Stimulated activated CD8-positive, alpha-beta memory T cell treated with anti-CD3 and anti-CD28 coated beads, Interleukin-4, amount 100 ng/mL, for 24 hours (primary cell): ENCODE measurements around the gene MBNL2.
"Not testable (repeated sequence)": the region's sequence is repeated elsewhere in the genome, so short reads cannot be mapped to it uniquely, and the experiment has no call there.

Source experiments
- DNase-seq: peaks from one replicate; pipeline ENCODE4 v3.0.0-alpha.2; 2020; ENCODE audit warnings: low read depth

MBNL2 gene, protein sequence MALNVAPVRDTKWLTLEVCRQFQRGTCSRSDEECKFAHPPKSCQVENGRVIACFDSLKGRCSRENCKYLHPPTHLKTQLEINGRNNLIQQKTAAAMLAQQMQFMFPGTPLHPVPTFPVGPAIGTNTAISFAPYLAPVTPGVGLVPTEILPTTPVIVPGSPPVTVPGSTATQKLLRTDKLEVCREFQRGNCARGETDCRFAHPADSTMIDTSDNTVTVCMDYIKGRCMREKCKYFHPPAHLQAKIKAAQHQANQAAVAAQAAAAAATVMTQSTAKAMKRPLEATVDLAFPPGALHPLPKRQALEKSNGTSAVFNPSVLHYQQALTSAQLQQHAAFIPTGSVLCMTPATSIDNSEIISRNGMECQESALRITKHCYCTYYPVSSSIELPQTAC

DNA sequence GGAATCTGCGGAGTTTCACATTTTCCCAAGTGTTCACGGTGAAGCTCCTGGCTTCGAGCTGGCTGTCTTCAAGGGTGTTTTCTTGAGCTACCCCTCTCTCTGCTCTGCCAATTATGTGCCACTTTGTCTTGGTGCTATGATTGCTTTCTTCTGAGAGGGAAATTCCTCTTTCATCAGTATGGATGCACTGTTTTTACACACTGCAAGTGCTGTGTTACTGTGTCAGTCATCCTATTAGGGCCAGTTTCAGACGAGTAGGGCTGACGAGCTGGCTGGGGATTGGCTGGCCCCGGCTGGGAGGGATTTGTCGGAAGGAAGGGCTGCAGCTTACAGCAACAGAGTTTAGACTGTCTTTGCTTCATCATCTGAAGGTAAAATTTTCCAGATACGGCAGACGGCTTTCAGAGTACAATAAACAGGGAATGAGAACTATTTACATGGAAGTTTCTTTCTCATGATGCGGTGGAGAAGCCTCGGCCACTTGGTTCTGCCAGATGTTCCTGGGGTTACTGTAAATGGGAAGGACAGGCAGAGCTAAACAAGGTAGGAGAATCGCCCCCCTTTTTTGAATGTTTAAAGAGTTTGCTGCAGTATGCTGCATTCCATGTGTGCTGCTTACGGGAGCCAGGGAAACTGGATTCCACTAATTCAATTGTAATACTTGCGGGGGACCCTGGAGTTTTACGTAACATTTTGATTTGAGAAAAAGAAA lies at the start of gene MBNL2:
Gene MBNL2, plus strand, starts transcription at position 345 of the 712 bp plus-strand sequence. CDS start 53,903 bp downstream, outside the sequence.
- DNase-seq, result peak; percentile 68

DNA sequence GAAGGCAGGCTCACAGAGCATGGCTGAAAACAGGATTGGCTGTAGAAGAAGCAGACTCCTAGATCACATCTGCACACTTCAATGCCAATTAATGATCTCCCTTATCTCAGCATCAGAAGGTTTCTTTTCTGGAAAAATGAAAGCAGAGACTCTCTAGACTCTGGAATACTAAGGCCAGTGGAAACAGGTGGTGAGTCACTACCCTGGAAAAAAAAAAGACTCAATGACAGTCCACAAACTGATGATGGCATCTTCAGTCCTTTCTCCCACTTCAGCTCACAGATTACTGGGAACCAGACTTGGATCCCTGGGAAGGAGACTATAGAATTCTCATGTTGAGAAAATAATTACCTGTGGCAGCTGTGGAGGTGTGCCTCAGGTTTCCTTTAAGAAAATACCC lies 47.5 kb upstream of the MBNL2 start:
- no peak for DNase-seq

DNA sequence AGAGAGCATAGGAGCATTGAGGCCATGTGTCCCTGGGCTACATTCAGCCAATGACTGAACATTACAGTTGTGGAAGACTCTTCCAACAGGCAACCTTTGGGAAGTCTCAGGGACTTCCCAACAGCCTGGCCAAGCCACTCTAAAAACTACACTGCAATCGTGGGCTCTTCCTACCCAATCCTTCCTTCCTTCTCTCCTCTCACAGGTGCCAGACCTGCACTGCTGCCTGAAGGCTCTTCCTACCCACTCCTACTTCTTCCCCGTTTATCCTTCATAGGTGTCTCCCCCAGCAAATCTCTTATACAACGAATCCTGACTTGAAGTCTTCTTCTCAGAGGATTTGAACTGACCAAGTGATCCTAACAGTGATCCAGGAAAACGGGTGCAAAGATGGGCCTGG lies 47.1 kb upstream of the MBNL2 start:
- no peak for DNase-seq

DNA sequence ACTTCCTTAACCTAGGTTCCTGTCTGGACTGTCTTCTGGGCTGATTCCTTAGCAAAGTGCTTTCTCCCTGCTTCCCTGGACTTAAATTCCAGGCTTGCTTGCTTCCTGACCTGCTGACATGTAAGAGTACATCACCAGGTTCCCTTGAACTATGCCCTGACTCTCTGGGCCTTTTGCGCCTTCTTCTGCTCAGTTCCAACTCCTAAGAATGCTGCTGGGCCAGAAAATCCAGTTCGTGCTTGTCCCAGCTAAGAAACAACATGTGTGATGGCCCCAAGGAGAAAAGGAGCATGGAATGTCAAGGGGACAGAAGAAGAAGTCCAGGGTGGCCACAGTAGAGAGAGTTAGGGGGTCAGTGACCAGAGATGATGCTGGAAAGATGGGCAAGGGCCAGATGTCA lies 42.6 kb upstream of the MBNL2 start:
- DNase-seq, result no peak

DNA sequence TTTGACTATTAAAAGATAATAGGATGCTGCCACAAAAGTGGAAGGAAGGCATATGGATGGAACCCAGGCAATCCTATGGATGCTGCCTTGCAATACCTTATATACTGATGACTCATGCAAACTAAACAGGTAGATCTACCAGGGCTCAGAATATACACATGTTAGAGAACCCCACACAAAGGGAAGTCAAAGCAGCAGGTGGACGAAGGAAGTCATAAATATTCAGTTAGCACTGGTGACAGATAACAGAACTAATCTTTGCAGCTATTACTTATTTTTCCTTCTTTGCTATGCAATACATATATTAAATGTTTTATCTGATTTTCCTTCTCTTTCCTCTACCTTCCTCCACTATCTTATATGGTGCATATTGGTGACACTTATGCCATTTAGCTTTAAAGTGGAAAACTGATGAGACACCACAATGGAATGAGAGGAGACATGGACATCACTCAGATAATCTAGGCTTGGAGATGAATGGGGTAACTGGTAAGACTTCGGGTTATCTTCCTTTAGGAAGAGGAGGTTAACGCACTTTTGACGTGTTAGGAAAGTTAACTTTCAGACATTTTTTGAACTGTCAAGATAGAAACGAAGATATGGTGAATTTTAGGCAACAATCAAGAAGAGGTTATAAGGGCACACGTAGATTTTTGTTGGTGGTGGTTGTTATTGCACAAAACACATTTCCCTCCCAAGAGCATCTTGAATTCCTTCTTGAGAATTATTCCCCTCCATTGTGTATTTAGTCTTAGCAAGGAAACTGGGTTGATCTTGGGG lies 39.8 kb upstream of the MBNL2 start:
- no peak for DNase-seq

DNA sequence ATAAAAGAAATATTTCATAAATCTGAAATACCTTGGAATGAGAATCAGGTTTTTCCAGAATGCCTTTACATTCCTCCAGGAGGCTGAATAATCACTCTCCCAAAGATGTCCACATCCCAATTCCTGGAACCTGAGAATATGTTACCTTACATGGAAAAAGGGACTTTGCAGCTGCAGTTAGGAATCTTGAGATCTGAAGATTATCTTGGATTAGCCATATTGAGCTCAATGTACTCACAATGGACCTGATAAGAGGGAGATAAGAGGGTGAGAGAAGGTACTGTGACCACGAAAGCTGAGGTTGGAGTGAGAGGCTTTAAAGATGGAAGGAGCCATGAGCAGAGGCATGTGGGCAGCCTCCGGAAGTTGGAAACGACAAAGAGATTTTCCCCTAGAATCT lies 36.8 kb upstream of the MBNL2 start:
- no peak for DNase-seq

DNA sequence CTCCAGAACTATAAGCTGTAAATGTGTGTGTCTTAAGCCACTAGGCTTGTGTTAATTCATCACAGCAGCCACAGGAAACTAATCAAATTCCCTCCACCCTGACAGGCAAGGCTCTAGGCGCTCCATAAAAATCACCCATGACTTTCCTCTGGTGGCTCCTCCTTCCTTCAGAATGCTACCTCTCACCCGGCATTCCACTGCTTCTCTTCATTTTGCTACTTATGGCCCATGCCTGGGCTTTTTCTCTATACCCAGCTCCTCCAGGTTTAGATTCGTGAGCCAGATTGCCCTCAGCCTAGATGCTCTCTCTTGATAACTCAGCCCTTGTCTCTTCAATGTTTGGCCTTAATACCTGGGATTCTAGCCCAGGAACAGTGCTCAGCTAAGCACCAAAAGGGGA lies 36.4 kb upstream of the MBNL2 start:
- no peak for DNase-seq

DNA sequence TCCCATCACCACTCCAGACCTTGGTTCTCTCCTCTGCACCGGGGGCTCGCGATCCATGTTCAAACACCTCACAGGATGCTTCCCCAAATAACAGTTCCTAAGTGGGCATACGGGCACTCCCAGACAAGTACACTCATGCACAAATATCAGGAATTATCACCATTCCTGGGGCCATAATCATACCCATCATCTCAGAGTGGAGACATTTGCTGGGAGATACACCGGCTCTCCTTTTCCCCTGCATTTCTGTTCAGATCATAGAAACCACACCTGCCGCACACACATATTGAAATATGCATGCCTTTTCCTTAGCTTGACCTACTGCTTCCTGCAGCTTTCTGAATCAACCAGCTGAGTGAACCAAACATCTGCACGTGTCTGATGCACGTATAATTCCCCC lies 33.9 kb upstream of the MBNL2 start:
- no peak for DNase-seq

DNA sequence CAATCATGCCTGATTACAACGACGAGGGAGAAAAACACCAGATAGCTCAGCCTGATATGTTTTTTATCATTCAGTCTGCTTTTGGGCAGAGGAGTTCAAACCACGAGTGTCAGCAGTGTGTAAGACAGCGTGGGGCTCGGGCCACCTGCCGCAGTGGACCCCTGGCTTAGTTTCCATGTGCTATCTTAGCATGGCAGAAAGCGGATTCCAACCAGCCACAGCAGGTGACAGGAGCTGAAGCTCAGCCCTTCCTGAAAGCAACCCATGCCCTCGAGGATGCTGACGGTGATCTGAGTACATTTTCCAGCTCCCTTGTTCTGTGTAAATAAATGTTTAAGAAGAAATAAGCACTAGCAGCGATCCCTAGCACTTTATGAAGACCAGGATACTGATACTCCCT lies 32.2 kb upstream of the MBNL2 start:
- no peak for DNase-seq

DNA sequence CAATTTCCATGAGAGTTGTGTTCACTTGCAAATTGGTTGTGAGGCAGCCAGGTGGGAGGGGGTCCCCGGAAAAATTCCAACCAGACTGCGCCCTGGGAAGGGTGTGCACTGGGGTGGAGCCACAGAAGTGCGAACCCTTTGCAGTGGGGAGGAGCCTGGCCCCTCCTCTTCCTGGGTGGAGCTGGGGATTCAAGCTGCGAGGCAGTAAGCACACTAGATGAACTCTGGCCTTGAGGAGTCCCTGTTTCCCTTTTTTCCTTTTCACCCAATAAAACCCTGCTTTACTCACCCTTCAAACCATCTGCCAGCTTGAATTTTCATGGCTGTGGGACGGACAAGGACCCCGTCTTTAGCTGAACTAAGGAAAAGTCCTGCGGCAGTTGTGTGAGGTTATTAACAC lies 31.0 kb upstream of the MBNL2 start:
- DNase-seq, result no peak

DNA sequence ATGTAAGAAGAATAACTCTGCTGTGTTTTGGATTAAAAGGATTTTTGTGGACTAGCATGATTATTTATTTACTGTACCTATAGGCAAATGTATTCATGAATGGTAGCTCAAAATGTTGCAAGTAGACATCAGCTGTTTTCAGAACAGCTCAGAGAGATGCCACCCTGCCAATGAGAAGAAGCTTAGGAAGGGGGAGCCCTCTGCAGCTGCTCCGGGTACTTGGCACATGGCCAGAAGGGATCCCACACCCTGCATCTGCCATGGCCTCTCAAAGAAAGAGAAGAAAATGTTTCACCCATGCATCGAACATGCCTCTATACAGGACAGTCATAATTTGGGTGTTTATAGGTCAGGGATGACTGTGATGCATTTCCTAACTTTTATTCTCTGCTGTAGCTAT lies 30.5 kb upstream of the MBNL2 start:
- no peak for DNase-seq

DNA sequence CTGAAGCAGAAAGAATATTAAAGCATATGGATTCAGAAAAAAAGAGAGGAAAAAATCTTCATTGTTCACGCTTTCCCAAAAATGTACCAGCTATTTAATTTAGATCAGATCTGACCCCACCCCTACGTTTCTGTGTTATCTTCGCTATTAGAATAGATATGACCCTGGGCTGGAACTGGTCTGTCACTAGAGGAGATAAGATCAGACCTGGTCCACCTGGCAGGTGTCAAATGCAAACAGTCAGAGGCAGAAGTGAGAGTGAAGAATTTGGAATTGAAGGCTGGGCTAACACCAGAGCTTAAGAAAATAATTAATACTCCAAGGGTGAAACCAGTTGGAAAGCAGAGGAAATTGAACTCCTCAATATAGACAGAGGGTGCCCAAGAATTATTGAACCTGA lies 30.0 kb upstream of the MBNL2 start:
- no peak for DNase-seq

DNA sequence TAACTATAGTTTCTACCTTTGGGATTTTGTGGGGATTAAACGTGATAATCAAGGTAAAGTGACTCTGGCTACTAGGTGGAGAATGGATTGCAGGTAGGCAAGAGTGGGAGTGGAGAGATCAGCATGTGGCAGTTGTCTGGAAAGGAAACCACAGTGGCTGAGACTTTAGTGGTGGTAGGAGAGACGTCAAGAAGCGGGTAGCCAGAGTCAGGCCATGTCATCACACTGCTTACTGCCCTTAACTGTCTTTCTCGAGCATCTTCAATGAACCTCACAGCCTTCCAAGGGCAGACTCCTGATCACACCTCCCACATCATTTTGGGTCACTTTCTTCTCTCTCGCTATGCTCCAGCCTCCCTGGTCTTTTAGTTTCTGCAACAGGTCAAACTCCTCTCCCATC lies 28.6 kb upstream of the MBNL2 start:
- no peak for DNase-seq

DNA sequence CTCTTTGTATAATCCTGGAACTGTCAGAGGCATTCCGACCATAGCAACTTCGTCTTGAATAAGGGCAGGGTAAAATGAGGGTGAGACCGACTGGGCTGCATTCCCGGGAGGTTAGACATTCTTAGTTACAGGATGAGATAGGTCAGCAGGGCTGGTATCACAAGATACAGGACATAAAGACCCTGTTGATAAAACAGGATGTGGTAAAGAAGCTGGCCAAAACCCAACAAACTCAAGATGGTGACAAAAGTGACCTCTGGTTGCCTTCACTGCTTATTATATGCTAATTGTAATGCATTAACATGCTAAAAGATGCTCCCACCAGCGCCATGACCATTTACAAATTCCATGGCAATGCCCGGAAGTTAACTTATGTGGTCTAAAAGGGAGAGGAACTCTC lies 27.7 kb upstream of the MBNL2 start:
- no peak for DNase-seq

DNA sequence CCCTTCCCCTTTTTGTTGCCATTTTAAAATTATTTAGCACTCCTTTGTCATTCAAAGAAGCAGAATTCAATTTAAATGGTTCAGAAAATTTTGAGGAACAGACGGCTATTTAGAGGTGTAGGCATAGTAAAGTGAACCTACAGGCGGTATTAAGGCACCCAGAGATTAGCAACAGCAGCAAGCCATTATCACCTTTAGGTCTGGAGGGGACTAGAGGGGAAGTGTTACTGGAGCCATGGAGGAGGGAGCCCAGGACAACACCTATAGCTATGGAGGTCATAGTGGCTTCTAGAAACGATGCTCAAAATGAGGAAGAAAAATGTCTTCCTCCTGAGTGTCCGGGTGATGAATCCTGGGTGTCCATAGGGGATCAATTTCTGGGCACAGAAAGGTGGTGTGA lies 25.8 kb upstream of the MBNL2 start:
- DNase-seq, result no peak

DNA sequence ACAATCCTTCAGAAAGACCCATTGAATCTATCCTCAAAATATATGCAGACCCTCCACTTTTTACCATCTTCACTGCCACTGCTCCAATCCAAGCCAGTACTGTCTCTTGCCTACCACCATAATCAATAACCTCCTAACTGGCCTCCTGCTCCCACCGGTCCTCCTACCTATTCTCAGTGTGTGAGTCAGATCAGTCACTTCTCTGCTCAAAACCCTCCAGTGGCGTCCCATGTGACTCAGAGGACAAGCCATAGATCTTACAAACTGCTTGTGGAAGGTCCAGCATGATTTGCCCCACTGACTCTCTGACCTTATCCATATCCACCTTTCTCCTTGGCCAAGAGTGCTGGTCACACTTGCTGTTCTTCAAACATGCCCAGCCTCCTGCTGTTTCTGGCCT lies 23.4 kb upstream of the MBNL2 start:
- DNase-seq, result no peak

DNA sequence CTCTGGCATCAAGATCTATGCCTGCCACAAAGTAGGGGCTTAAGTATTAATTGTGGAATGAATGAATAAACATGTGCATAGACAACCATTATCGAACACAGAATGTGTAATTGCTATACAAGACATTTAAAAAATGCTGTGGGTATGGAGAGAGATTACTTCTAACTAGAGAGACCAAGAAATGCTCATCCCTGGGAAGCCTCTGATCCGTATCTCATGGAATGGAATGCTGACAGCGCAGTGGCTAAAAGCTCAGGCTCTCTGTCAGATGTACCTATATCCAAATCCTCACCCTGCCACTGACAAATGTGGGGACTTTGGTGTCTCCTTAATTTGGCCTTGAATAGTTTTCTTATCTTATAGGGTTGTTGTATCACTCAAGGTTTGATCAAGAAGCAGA lies 22.7 kb upstream of the MBNL2 start:
- DNase-seq, result no peak

DNA sequence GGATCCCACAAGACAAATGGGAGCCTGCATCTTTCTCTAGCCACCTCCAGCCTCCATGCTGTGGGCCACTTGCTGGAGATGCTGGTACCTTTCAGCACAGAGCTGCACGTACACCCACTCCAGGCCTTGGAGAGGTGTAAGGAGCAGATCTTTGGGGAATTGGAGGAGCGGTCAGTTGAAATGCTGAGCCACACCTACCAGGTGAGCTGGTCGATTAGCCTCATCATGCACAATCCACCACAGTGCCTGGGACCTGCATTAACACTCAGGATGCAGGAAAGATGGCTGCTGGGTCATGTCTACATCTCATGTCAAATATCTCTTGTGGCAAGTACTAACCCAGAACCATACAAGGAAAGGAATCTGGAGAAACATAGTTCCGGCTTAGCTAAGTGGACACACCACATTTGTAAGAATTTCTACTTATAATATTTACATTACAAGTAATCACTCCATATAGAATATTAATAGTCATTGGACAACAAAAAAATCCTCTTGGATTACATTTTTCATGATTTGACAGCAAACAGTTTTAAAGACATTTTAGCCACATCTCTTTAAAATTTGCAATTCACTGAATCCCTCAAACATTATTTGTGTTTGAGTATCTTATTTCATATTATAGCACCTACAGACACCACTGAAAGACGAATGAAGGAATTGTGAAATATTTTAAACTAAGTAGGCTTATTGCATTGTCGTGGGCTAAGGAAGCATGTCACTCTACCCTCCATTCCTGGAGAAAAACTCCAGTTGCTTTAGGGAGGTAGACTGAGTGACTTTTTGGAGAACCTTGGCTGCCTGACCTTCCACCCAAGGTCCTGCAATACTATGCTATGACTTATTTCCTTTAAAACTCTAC lies 21.8 kb upstream of the MBNL2 start:
- DNase-seq, result no peak

DNA sequence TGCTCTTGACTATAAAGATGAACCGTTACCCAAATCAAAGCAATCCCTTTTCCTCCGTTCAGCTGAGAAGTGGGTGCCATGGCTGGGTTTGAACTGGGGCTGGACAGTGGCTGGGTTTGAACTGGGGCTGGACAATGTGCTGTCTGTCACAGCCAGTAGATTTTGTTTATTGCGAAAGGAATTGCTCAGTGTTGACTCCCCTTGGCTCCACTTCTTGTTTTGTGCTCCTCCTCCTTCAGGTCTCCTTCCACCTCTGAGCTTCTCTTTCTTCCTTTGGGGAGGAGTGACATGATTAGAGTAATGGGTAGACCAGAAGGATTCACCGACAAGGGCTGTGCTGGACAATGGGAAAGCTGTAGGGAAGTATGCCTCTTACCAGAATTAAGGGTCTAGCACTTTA lies 19.4 kb upstream of the MBNL2 start:
- DNase-seq, result no peak

DNA sequence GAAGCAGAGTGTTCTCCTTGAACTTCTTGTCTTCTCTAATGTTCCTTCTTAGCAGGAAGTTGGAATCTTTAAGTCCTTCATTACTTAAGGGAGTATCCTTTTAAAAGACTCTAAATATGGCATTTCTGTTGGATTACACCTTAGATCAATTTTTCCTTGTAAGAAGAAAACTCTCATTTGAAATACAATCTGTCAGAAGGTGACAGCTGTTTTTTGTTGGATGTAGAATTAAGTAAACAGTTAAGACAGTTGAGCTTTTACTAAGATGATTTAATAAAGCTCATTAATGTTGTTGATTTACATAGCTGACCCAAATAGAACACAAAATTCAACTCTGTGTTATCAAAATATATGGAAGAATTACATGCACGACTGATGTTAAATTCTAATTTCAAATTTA lies 16.7 kb upstream of the MBNL2 start:
- no peak for DNase-seq

DNA sequence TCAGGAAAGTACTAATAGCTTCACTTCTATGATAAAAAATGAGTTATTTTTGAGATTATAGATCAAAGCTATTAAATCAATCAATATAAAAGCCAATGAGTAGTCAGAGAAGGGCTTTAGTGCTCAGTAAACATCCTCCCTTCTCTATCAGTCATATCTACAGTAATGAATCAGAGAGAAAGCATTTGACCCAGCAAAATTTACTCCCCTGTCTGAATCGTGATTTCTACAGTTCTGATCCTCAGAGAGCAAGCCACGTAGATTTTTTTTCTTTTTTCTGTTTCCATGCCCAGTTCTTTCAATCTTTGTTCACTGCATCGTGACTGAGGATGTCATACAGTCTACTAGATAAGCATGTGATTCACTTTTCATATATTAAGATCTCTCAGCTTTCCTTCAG lies 16.2 kb upstream of the MBNL2 start:
- DNase-seq, result no peak

DNA sequence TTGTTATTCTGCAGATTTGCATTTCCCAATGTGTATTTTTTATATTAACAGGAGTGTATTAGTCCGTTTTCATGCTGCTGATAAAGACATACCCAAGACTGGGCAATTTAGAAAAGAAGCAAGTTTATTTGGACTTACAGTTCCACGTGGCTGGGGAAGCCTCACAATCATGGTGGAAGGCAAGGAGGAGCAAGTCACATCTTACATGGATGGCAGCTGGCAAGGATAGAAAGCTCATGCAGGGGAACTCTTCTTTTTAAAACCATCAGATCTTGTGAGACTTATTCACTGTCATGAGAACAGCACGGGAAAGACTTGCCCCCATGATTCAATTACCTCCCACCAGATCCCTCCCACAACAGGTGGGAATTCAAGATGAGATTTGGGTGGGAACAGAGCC lies 14.9 kb upstream of the MBNL2 start:
- not testable (repeated sequence) for DNase-seq
